GM11168 (cell line): ENCODE results near the gene SGTA.

Experiments
- in situ Hi-C: fragments of 300-500 bp; cut with MboI; formaldehyde crosslinking; loops from one replicate; pipeline ENCODE4 v1.12.0; 2022; ENCODE audit warnings: low sequenced_read_pairs; ENCODE audit not compliant: unreplicated experiment

The SGTA gene

GRCh38 chr19:2810141-2811091 lies 27.3 kb upstream of the SGTA start:
- in situ Hi-C loops, result no loop called here

GRCh38 chr19:2809387-2810140 lies 26.5 kb upstream of the SGTA start:
- in situ Hi-C loops, result no loop called here

GRCh38 chr19:2808129-2808941 lies 25.3 kb upstream of the SGTA start:
- in situ Hi-C loops, result no loop called here

- in situ Hi-C loops, result no loop called here
Observed at GRCh38 chr19:2807379-2808128, 24.5 kb upstream of the SGTA start.

- in situ Hi-C loops, result no loop called here
Observed at GRCh38 chr19:2806736-2807378, 23.8 kb upstream of the SGTA start.

GRCh38 chr19:2805991-2806649 lies 23.0 kb upstream of the SGTA start:
- in situ Hi-C loops, result no loop called here

DNA sequence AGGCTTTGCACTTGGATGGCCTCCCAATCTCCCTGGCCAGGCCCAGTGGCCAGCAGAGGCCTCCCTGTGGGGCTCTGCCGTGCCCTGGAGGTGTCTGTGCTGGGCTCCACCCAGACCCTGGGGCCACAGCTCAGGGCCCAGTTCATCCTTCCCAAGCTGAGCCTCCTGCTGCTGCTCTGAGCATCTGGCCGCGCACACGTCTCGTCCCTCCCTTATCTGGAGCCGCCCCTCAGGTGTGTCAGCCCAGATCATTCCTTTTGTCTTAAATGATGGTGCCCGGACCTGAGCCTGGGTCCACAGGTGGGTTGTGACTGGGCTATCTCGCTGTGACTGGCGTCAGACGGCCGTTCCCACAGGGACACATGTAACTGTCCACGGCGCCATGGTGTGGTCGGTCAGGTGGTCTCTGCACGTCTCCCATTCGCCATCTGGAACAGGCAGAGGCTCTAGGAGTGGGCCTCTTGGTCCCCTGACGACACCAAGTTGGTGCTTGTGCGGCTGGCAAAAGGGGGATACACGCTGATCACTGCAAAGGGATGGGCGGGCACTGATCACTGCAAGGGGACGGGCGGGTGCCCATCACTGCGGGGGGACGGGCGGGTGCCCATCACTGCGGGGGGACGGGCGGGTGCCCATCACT lies 22.3 kb upstream of the SGTA start:
- in situ Hi-C loops, result no loop called here

DNA sequence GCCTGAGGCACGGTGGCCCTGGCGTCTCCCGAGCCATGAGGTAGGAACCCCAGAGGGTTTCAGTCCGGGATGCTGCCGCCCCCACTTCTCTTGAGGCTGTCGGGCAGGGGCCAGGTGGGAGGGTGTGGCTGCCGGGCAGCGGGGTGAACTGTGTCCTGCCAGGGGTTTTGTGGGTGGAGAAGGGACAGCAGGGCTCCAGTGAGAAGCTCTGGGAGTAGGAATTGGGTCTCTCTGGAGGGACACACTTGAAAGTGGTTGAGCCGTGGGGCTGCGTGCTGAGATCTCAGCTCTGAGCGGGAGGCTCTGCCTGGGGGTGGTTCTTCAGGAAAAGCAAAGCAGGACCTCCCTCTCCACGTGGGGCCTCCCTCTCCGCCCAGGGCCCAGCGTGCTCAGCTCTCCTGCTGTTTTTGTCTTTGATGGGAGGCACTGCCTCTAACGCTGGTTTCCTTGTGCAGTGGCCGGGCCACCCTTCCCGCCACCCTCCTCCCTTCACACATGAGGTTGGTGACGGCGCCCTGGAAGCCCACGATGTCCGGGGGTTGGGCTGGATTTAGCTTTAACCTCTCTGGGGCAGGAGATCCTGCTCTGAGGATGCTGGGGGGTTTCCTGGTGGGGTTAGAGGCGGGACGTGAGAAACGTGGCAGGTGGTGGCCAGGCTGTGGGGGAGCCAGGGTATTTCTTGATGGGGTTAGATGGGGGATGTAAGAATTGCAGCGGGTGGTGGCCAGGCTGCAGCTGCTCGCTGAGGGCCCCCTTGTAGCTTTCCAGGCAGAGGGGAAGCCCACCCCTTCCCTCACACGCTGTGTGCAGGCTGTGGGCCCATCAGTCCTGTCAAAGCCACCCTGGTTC lies 21.3 kb upstream of the SGTA start:
- in situ Hi-C loops, result no loop called here

DNA sequence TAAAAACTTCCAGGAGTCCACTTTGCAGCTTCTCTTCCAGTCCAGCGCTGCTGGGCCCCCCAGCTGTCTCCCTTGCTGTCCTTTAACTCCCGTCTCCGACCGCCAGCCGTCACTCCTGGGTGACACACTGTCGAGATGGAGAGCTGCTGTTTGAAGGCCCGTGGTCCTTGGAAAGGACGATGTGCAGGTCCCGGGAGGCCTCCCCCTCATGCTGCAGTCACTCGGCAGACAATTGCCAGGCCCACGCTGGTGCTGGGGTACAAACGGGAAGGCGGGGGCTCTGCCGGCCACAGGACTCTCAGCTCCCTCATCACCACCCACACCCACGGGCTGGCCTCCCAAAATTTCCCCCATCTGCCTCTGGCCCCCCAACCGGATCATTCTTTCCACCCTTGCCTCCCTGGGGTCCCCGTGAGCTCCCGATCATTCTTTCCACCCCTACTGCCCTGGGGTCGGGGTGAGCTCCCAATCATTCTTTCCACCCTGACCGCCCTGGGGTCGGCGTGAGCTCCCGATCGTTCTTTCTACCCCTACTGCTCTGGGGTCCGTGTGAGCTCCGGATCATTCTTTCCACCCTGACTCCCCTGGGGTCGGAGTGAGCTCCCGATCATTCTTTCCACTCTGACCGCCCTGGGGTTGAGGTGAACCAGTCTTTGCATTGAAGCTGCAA lies 20.5 kb upstream of the SGTA start:
- in situ Hi-C loops, result no loop called here

GRCh38 chr19:2802826-2803225 lies 19.8 kb upstream of the SGTA start:
- in situ Hi-C loops, result no loop called here

- in situ Hi-C loops, result no loop called here
Observed at GRCh38 chr19:2800506-2800905, 17.4 kb upstream of the SGTA start.

- in situ Hi-C loops, result no loop called here
Observed at GRCh38 chr19:2799273-2800020, 16.4 kb upstream of the SGTA start.

GRCh38 chr19:2798733-2799132 lies 15.7 kb upstream of the SGTA start:
- in situ Hi-C loops, result no loop called here

GRCh38 chr19:2798158-2798685 lies 15.1 kb upstream of the SGTA start:
- in situ Hi-C loops, result no loop called here

DNA sequence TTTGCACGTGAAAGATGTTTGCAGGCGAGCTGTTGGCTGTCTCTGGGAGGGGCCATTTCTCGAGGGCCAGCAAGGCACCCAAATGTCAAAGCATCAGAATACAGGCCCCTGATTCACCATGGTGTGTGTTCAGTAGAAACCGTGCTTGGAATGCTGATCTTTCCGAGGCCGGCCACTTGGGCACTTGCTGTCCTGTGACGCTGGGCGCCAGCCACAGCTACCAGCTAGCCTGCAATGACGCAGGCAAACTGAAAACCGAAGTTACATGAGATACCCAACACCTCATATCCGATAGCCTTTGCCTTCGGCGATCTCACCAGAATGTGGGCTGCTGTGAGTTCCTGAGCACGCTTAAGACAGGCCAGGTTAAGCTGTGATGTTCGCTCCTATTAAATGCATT lies 14.2 kb upstream of the SGTA start:
- in situ Hi-C loops, result no loop called here

DNA sequence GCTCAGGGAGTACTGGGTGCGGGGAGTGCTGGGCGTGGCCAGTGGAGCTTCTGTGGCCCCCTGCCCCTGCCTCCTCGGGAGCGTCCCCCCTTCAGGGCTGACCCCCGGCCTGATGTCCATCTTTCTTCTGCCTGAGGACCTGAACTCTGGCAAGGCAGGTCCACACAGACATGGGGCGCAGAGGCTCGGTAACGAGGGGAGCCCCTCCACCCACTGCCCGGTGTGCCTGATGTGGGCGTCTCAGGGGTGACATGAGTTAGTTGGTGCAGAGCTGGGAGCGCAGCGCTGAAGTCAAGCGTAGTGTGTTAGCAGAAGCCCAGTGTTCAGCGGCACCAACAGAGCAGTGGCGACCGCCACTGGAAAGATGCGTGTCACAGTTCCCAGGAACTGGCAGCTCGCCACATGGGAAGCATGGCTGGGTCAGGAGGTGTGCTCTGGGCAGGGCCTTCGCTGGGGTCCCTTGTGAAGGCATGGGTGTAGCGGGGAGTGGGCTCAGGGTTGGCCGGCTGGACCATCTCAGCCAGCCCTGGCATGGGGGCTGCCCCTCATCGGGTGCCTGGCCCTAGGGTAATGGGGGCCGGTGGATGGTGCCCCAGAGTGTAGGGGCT lies 13.7 kb upstream of the SGTA start:
- in situ Hi-C loops, result no loop called here
